ENCODE results near the gene SEPHS2. TPM values are rescaled to one million over a fixed set of nuclear protein-coding genes. Genes with fewer than 3 reads are reported as not detected.

The SEPHS2 gene
- total and polyA plus RNA-seq, 2 donors (not counting 3 experiments of a cell fraction or from before 2014, with no cell fraction given): 22.9 to 32.8 TPM

DNA sequence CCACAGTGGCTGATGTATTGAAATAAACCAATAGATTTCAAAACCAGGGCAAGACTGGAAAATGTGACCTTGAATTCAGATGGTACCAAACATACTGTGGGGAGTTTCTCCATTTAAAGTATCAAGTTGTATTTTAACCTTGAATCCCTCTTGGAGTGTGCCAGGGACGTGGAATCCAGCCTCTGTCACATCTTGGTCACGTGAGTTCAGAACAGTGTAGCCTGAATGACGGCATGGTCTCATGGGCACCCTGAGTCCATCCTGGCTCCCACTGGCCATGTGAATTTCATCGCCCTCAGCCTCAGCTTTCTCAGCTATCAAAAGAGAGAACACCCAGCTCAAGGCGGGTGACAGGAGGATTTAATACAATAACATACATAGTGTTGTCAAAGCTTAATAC is 31.5 kb downstream of the SEPHS2 start:
- H3K27me3 ChIP-seq (ENCODE audit: control insufficient read depth in 2 of 2, insufficient read depth in 2 of 2, low read length in 2 of 2): no peaks in the 10 kb centered on the region
- no peak for DNase-seq (ENCODE audit: low read depth, low spot score)
- H3K9me3 ChIP-seq (replicated peaks; ENCODE audit: control insufficient read depth, insufficient read depth, low read length): no peaks in the 10 kb centered on the region
- no peaks in the 10 kb centered on the region for H3K9me1 ChIP-seq (replicated peaks; ENCODE audit: control insufficient read depth, extremely low read depth, insufficient read depth, low read length)
- no peak overlapping the region for H3K4me2 ChIP-seq (ENCODE audit: insufficient read depth, low read length)
- H3K79me2 ChIP-seq (ENCODE audit: control insufficient read depth, insufficient read depth, low read length): peaks cover 1% of the 10 kb centered on the region
- no peak overlapping the region for H3K27ac ChIP-seq (ENCODE audit: insufficient read depth, low read depth, low read length)
- H4K20me1 ChIP-seq (replicated peaks; ENCODE audit: control insufficient read depth, extremely low read depth, insufficient read depth, low read length): no peaks in the 10 kb centered on the region
- peaks cover 6 to 9% of the 10 kb centered on the region in 2 experiments for H3K36me3 ChIP-seq (ENCODE audit: control insufficient read depth in 2 of 2, extremely low read depth in 1 of 2, insufficient read depth in 2 of 2, low read length in 2 of 2)
- ChIA-PET CTCF (no interaction called here), POLR2A (no interaction called here)
- no peak for TF ChIP-seq JUN (IDR thresholded peaks at IDR 0.05; ENCODE audit: borderline replicate concordance, insufficient read depth, insufficient read length, low read depth)
- TF ChIP-seq GATA2 (IDR thresholded peaks at IDR 0.05; ENCODE audit: insufficient read depth, insufficient read length, low read depth, low read length): no peak
- no peak for TF ChIP-seq POLR2AphosphoS5 (IDR thresholded peaks at IDR 0.05; ENCODE audit: insufficient read depth, low read depth, low read length)
- TF ChIP-seq EZH2 (IDR thresholded peaks at IDR 0.05; ENCODE audit: borderline replicate concordance, low read depth, low read length, severe bottlenecking): no peak
- TF ChIP-seq POLR2A (IDR thresholded peaks at IDR 0.05; ENCODE audit: low read depth, low read length): no peak
- no peak for TF ChIP-seq MYC (IDR thresholded peaks at IDR 0.05; ENCODE audit: low read depth, low read length)
- TF ChIP-seq, protein P1, sequence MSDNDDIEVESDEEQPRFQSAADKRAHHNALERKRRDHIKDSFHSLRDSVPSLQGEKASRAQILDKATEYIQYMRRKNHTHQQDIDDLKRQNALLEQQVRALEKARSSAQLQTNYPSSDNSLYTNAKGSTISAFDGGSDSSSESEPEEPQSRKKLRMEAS (IDR thresholded peaks at IDR 0.05; ENCODE audit: insufficient read depth, insufficient read length): no peak
- TF ChIP-seq, protein P2, sequence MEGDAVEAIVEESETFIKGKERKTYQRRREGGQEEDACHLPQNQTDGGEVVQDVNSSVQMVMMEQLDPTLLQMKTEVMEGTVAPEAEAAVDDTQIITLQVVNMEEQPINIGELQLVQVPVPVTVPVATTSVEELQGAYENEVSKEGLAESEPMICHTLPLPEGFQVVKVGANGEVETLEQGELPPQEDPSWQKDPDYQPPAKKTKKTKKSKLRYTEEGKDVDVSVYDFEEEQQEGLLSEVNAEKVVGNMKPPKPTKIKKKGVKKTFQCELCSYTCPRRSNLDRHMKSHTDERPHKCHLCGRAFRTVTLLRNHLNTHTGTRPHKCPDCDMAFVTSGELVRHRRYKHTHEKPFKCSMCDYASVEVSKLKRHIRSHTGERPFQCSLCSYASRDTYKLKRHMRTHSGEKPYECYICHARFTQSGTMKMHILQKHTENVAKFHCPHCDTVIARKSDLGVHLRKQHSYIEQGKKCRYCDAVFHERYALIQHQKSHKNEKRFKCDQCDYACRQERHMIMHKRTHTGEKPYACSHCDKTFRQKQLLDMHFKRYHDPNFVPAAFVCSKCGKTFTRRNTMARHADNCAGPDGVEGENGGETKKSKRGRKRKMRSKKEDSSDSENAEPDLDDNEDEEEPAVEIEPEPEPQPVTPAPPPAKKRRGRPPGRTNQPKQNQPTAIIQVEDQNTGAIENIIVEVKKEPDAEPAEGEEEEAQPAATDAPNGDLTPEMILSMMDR (IDR thresholded peaks at IDR 0.05; ENCODE audit: extremely low read depth in 1 of 2, insufficient read depth in 1 of 2, low read depth in 1 of 2, low read length in 2 of 2): no peak
- no peak for TF ChIP-seq FOS (IDR thresholded peaks at IDR 0.05; ENCODE audit: borderline replicate concordance, insufficient read depth, low read length)
- intact Hi-C loops (cut with micrococcal nuclease): no loop called here
- no peak overlapping the region for H3K9ac ChIP-seq (replicated peaks; ENCODE audit: extremely low read depth, insufficient read depth, low read length)
- dilution Hi-C loops (cut with MboI; ENCODE audit: extremely low pct_ligation_motif_present, low sequenced_read_pairs): no loop called here
- no peak overlapping the region for H2AFZ ChIP-seq (ENCODE audit: low read depth, low read length)
- no peak for FAIRE-seq
- BruUV-seq (replicated peaks): no TSS peak
- H3K4me3 ChIP-seq (replicated peaks in 1 of 3; ENCODE audit: insufficient read depth in 1 of 3, low read depth in 1 of 3, low read length in 3 of 3): no peak overlapping the region
- H3K4me1 ChIP-seq (ENCODE audit: control insufficient read depth, extremely low read depth, insufficient read depth, low read length): peaks cover 16% of the 10 kb centered on the region
